AG10803 (cell line): ENCODE measurements around the gene PTH1R.

Experiments used
- DNase-seq: peaks from one replicate; pipeline ENCODE4 v3.0.0; 2010; ENCODE audit warnings: low read depth
- H3K4me3 ChIP-seq: 2 replicates; pipeline ENCODE4 v1.5.1; 2011; ENCODE audit warnings: mild to moderate bottlenecking, low read length, control low read depth
- CTCF ChIP-seq: conservative IDR thresholded peaks from 2 replicates; pipeline ENCODE4 v1.5.1; 2011; ENCODE audit warnings: mild to moderate bottlenecking, low read length, control low read depth, inconsistent platforms

PTH1R gene

DNA sequence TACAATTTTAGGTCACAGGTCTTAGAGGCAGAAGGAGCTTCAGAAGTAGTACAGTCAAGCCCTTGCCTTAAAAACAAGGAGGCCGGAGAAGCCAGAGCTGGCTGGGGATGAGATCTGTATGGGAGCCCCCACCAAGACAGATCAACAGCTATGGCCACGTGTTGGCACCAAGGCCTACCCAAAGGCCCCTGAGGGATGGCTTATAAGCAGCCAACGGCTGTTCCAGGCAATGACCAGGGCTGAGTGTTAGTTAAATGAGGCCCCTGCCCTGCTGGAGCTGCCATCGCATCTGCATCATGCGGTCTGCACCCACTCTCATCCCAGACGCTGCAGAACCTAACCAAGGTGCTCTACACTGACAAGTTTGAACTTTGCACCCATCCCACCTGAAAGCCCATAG, 55.7 kb downstream of the PTH1R start:
- no peak for DNase-seq
- no peak overlapping the region for H3K4me3 ChIP-seq
- no peak for TF ChIP-seq CTCF

- no peak for DNase-seq
- TF ChIP-seq CTCF: no peak
- H3K4me3 ChIP-seq: no peak overlapping the region
Measured at GRCh38 chr3:46934072-46934471, 56.6 kb downstream of the PTH1R start.

GRCh38 chr3:46934498-46935167, 57.1 kb downstream of the PTH1R start:
- no peak for DNase-seq
- no peak for TF ChIP-seq CTCF
- no peak overlapping the region for H3K4me3 ChIP-seq

GRCh38 chr3:46935168-46935858, 57.8 kb downstream of the PTH1R start:
- H3K4me3 ChIP-seq: no peak overlapping the region
- TF ChIP-seq CTCF: peak; percentile 91
- peak; percentile 97 for DNase-seq

- TF ChIP-seq CTCF: no peak
- H3K4me3 ChIP-seq: no peak overlapping the region
- no peak for DNase-seq
Measured at GRCh38 chr3:46935989-46936558, 58.6 kb downstream of the PTH1R start.

DNA sequence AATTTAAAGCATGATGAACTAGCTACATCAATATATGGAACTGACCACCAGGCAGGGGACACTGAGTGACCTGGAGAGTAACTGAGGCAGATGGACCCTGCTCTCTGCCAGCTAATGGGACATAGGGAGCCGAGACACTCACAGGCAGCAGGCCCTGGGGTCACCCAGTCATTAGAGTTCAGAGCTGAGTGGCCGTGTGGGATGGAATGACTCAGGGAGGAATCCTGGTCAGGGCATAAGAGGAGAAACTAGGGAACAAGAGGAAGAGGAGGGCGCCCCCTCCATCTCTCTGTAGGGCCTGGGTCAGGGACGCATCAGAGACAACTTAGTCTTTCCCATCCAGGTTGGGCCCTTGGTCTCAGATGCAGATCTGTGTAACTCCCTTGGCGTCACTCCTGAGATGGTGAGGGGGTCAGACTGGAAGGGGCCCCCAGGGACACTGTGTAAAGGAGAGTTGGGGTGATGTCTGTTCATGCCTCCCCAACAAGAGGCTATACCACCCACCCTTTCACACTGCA, 59.3 kb downstream of the PTH1R start:
- TF ChIP-seq CTCF: no peak
- H3K4me3 ChIP-seq: no peak overlapping the region
- DNase-seq: peak; percentile 20
